Fibroblast of pulmonary artery (primary cell): Measurements from ENCODE around the gene FGFBP2.
A peak's percentile ranks its signal among the peaks of the same experiment; 100 is the strongest.
"Not testable (repeated sequence)": the region's sequence is repeated elsewhere in the genome, so short reads cannot be mapped to it uniquely, and the experiment has no call there.

Experiments
- DNase-seq: peaks from one replicate; pipeline ENCODE4 v3.0.0-alpha.2; 2010; ENCODE audit warnings: low read depth
- H3K4me3 ChIP-seq: replicated peaks from 2 replicates; pipeline ENCODE4 v1.5.1; 2011; ENCODE audit warnings: low read depth, mild to moderate bottlenecking, control low read depth, low read length, moderate library complexity
- TF ChIP-seq, protein P1 (sequence below): IDR thresholded peaks from 2 replicates; pipeline ENCODE4 v1.5.1; 2011; ENCODE audit warnings: mild to moderate bottlenecking, control low read depth, low read length, inconsistent platforms; ENCODE audit errors: missing control alignments

FGFBP2 gene

DNA sequence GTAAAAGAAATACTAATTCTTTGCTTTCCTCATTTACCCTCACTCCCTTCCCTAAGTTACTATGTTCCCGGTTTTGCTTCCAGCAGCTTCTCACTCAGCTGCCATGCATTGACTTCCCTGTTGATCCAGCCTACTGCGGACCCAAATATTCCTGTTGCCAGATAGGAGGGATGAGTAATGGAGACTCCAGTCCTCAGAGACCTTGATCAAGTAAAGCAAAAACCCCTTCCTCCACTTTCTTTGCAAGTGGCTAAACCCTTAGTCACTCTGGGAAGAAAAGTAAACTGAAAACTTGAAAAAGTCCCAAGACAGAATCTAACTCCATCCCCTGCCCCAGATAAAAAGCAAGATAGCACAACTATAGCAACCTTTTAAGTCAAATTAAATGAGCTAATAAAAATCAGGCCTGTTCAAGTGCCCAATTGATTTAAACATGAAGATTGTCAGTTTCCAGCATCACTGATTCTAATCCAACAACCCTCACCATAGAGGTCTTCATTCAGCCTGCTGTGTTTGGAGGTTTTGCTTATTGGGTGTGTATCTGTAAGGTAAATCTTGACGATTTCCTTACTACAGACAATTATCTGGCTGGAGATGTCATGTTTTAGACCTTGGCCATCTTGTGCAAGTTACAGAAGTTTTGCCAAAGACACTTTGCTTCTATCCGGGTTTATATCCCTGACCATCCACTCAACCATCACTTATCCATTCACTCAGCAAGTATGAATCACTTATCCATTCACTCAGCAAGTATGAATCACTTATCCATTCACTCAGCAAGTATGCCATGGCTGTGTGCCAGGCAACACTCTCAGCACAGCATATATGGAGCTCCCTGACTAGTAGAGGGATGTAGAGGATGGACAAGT lies 42.0 kb downstream of the FGFBP2 start:
- DNase-seq, result peak; percentile 97
- no peak overlapping the region for H3K4me3 ChIP-seq
- TF ChIP-seq, protein P1, sequence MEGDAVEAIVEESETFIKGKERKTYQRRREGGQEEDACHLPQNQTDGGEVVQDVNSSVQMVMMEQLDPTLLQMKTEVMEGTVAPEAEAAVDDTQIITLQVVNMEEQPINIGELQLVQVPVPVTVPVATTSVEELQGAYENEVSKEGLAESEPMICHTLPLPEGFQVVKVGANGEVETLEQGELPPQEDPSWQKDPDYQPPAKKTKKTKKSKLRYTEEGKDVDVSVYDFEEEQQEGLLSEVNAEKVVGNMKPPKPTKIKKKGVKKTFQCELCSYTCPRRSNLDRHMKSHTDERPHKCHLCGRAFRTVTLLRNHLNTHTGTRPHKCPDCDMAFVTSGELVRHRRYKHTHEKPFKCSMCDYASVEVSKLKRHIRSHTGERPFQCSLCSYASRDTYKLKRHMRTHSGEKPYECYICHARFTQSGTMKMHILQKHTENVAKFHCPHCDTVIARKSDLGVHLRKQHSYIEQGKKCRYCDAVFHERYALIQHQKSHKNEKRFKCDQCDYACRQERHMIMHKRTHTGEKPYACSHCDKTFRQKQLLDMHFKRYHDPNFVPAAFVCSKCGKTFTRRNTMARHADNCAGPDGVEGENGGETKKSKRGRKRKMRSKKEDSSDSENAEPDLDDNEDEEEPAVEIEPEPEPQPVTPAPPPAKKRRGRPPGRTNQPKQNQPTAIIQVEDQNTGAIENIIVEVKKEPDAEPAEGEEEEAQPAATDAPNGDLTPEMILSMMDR, result no peak

DNA sequence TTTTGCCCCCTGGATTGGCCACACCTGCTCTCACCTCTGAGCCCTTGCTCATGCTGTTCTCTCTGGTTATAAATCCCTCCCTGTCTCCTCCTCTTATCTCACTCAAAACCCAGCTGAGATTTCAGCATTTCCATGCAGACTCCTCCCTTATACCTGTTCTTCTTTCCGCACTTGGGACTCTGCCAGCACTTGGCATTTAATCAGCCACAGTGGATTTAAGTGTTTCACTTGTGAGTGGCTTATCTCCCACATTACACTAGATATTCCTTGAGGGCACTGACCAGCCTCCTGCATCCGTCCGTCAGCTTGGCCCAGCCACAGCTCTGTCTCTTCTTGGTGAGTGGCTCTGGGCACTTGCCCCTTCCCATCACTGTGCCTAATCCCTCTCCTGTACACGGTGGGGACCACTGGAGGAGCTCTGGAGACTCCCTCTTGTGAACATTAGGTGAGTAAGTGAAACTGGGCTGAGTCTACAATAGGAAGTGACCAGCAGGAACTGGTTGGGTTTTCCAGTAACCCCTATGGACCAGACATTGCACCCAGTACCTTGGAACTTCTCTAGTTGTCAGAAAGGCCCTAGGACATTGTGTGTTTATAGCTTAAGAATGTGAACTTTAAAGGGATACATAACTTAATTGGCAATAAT lies 44.4 kb downstream of the FGFBP2 start:
- no peak overlapping the region for H3K4me3 ChIP-seq
- TF ChIP-seq, protein P1, result no peak
- no peak for DNase-seq

DNA sequence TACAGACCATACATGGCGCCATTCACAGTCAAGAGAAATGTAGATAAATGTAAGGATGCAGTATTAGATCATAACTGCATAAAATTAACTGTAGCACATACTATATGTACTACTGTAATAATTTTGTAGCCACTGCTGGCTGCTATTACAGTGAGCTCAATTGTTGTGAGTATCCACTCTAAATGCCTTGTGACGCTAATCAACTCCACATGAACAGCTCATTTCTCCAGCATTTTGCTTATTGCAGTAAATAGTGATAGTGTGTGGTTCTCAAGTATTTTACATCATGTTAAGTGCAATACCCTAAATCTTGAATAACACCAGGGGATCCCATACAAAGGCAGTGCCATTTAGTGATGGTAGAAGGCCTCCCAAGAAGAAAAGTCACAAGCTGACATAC lies 45.7 kb downstream of the FGFBP2 start:
- DNase-seq, result no peak
- TF ChIP-seq, protein P1, result no peak
- H3K4me3 ChIP-seq, result no peak overlapping the region

DNA sequence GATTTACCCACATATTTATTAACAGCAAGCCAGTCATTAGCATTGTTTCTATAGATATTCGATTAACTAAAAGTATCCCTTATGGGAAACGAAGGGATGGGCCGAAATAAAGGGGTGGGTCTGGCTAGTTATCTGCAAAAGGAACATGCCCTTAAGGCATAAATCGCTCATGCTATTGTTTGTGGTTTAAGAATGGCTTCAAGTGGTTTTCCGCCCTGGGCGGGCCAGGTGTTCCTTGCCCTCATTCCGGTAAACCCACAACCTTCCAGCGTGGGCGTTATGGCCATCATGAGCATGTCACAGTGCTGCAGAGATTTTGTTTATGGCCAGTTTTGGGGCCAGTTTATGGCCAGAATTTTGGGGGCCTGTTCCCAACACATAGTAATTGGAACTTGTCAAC lies 46.6 kb downstream of the FGFBP2 start:
- not testable (repeated sequence) for H3K4me3 ChIP-seq, DNase-seq

DNA sequence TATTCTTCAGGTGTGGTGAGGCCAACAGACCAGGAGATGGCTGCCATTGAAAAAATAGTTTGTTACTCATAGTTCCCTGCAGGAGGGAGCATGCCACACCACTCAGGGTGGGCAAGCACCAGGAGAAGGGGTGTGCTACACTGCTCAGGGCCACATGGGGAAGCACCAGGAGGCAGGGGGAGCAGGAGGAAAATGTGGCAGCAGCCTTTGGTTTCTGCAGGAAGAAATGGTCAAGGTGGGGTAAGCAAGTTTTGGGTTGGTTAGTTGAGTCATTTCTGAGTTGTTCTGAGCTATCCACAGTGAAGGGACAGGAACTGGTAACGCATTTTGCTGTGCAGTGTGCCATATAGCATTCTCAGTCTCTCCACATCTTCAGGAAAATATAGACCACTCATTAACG lies 48.2 kb downstream of the FGFBP2 start:
- no peak for DNase-seq
- H3K4me3 ChIP-seq, result no peak overlapping the region
- TF ChIP-seq, protein P1, result no peak

DNA sequence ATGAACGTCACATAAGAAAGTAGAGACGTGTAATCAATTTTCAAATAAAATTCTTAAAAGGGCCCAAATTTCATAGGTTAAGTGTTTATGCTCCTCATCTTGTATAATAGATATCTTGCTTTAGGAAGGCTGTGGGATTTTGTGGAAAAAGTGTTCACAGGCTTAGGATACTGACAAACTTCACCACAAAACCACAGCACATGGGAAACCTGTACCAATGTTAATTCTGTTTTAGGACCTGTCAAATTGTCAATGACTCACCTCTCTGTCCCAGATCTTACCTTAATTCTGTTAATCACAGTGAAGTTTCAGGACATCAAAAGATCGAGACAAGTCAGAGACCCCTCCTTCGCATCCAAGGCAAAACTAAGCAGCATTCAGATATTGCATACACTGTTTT lies 48.7 kb downstream of the FGFBP2 start:
- TF ChIP-seq, protein P1, result no peak
- DNase-seq, result no peak
- no peak overlapping the region for H3K4me3 ChIP-seq

DNA sequence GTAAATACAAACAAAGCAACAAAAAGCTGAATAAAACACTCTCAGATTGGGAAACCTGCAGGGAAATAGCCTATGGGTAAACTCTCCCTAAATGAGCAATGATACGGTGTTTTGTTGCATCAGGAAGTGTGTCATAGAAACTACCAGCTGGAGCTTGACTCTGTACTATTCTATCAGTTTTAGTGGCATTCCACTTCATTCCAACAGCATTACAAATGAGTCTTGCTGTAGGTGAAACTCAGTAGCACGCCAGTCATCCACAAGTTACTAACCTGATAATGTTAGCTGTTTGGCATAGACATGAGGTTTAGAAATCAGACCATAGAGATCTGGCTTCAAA lies 49.4 kb downstream of the FGFBP2 start:
- TF ChIP-seq, protein P1, result no peak
- peak; percentile 97 for DNase-seq
- no peak overlapping the region for H3K4me3 ChIP-seq
